Caco-2 (cell line): ENCODE results near the gene DCUN1D1. TPM values are rescaled to one million over a fixed set of nuclear protein-coding genes. Genes with fewer than 3 reads are reported as not detected.

Source experiments
- BruUV-seq: library from RNA; stranded (reverse); fragments of 400-500 nt; replicated peaks from 2 replicates; lab custom pipeline; 2021; lab: Mats Ljungman, UMichigan
- CTCF ChIA-PET: fragments of 300-600 bp; sonication (Branson Sonifier 250); formaldehyde crosslinking; loops from one replicate; lab custom pipeline; 2022; ENCODE audit warnings: antibody characterized with exemption; lab: Charles Lee
- POLR2A ChIA-PET: fragments of 300-600 bp; sonication (Branson Sonifier 250); formaldehyde crosslinking; loops from one replicate; lab custom pipeline; 2022; ENCODE audit warnings: antibody characterized with exemption; lab: Charles Lee
- DNase-seq, 2 experiments: peaks; one replicate each; pipeline versions ENCODE4 v3.0.0 to v3.0.0-alpha.2; 2020 to 2022
- H3K27me3 ChIP-seq: replicated peaks from 2 replicates; pipeline ENCODE4 v1.6.0; 2011; ENCODE audit warnings: low read length; ENCODE audit not compliant: control insufficient read depth, insufficient read depth
- H3K36me3 ChIP-seq: 2 replicates; pipeline ENCODE4 v1.5.1; 2011; ENCODE audit warnings: low read length; ENCODE audit not compliant: control insufficient read depth, insufficient read depth
- H3K4me1 ChIP-seq: fragments of 250-450 bp; sonication (Bioruptor Pico); 2 replicates; pipeline ENCODE4 v1.5.1; 2020; ENCODE audit warnings: mild to moderate bottlenecking
- H3K4me3 ChIP-seq: 2 replicates; pipeline ENCODE4 v1.5.1; 2011; ENCODE audit warnings: low read depth, mild to moderate bottlenecking, control low read depth, low read length
- H3K9me3 ChIP-seq: fragments of 250-450 bp; sonication (Bioruptor Pico); 2 replicates; pipeline ENCODE4 v1.5.1; 2020; ENCODE audit warnings: mild to moderate bottlenecking, moderate library complexity
- H3K27ac Mint-ChIP-seq: one replicate; pipeline ENCODE4 v1.8.0; 2022; ENCODE audit warnings: mixed read lengths; ENCODE audit not compliant: unreplicated experiment
- H3K27me3 Mint-ChIP-seq: one replicate; pipeline ENCODE4 v1.8.0; 2022; ENCODE audit warnings: mixed read lengths; ENCODE audit not compliant: insufficient read depth, unreplicated experiment
- H3K36me3 Mint-ChIP-seq: one replicate; pipeline ENCODE4 v1.8.0; 2022; ENCODE audit warnings: mild to moderate bottlenecking, mixed read lengths; ENCODE audit not compliant: insufficient read depth, unreplicated experiment
- H3K4me1 Mint-ChIP-seq: one replicate; pipeline ENCODE4 v1.8.0; 2022; ENCODE audit warnings: low read depth, mixed read lengths; ENCODE audit not compliant: unreplicated experiment
- H3K4me3 Mint-ChIP-seq: one replicate; pipeline ENCODE4 v1.8.0; 2022; ENCODE audit warnings: mild to moderate bottlenecking, moderate library complexity, mixed read lengths; ENCODE audit not compliant: unreplicated experiment
- H3K9me3 Mint-ChIP-seq: one replicate; pipeline ENCODE4 v1.8.0; 2022; ENCODE audit warnings: mixed read lengths; ENCODE audit not compliant: unreplicated experiment
- intact Hi-C: fragments of 100-400 bp; cut with micrococcal nuclease; formaldehyde crosslinking; loops from one replicate; pipeline ENCODE4 v1.10.0; 2022; ENCODE audit not compliant: unreplicated experiment
- total RNA-seq: library from RNA; stranded (reverse); gene quantifications from 2 replicates; pipeline ENCODE4 v1.2.3, GENCODE V29; 2022
- TF ChIP-seq, protein P1 (sequence below), 2 experiments: fragments of 200-600 bp in 1 of 2; IDR thresholded peaks; 1 replicate in 1 of 2; 2 replicates in 1 of 2; pipeline versions ENCODE4 v1.5.1 to v1.8.0; 2011 to 2022; ENCODE audit warnings: antibody characterized with exemption in 1 of 2, control low read depth in 1 of 2, inconsistent platforms in 1 of 2, low read depth in 1 of 2, low read length in 1 of 2, mild to moderate bottlenecking in 1 of 2, moderate library complexity in 1 of 2; ENCODE audit not compliant: insufficient read depth in 1 of 2, severe bottlenecking in 1 of 2, unreplicated experiment in 1 of 2

The DCUN1D1 gene
- total RNA-seq, 1 experiment from 2014 or later, result 51.2 TPM

DNA sequence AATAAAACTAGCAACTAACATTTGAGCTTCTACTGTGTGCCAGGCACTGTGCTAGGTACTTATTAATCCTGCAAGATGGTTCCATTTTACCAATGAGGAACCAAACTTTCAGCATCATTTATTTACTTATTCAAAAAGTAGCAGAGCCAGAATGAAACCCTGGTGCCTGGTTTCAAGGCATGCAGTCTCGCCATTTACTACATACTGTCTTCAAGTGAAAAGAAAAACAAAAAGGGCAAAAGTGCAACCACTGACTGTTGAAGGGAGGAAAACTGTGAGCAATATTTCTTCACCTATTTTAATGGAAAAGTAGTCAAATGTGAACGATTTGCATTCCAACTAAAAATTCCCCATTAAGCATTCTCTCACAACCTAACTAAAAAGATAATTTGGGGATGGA, 8.7 kb downstream of the DCUN1D1 start:
- H3K27ac Mint-ChIP-seq, result no peak overlapping the region
- H3K36me3 Mint-ChIP-seq, result peaks cover 1% of the 10 kb centered on the region
- POLR2A ChIA-PET, result interaction anchor here (0.6 kb wide), 1 partner anchor 118 kb away, joined by 4 read pairs; no protein-coding TSS in a partner anchor
- H3K27me3 ChIP-seq, result no peaks in the 10 kb centered on the region
- H3K9me3 ChIP-seq, result no peaks in the 10 kb centered on the region
- peaks cover 13% of the 10 kb centered on the region for H3K4me1 Mint-ChIP-seq
- no peak overlapping the region for H3K4me3 Mint-ChIP-seq
- H3K4me1 ChIP-seq, result peaks cover 11% of the 10 kb centered on the region
- no TSS peak for BruUV-seq
- CTCF ChIA-PET, result no interaction called here
- H3K4me3 ChIP-seq, result no peak overlapping the region
- intact Hi-C loops, result no loop called here
- no peaks in the 10 kb centered on the region for H3K27me3 Mint-ChIP-seq
- H3K9me3 Mint-ChIP-seq, result no peaks in the 10 kb centered on the region
- TF ChIP-seq, protein P1, sequence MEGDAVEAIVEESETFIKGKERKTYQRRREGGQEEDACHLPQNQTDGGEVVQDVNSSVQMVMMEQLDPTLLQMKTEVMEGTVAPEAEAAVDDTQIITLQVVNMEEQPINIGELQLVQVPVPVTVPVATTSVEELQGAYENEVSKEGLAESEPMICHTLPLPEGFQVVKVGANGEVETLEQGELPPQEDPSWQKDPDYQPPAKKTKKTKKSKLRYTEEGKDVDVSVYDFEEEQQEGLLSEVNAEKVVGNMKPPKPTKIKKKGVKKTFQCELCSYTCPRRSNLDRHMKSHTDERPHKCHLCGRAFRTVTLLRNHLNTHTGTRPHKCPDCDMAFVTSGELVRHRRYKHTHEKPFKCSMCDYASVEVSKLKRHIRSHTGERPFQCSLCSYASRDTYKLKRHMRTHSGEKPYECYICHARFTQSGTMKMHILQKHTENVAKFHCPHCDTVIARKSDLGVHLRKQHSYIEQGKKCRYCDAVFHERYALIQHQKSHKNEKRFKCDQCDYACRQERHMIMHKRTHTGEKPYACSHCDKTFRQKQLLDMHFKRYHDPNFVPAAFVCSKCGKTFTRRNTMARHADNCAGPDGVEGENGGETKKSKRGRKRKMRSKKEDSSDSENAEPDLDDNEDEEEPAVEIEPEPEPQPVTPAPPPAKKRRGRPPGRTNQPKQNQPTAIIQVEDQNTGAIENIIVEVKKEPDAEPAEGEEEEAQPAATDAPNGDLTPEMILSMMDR (IDR thresholded peaks at IDR 0.05; ENCODE audit: insufficient read depth in 1 of 2, low read depth in 1 of 2, low read length in 1 of 2, severe bottlenecking in 1 of 2, unreplicated experiment in 1 of 2), result no peak
- DNase-seq, result no peak
- no peaks in the 10 kb centered on the region for H3K36me3 ChIP-seq

DNA sequence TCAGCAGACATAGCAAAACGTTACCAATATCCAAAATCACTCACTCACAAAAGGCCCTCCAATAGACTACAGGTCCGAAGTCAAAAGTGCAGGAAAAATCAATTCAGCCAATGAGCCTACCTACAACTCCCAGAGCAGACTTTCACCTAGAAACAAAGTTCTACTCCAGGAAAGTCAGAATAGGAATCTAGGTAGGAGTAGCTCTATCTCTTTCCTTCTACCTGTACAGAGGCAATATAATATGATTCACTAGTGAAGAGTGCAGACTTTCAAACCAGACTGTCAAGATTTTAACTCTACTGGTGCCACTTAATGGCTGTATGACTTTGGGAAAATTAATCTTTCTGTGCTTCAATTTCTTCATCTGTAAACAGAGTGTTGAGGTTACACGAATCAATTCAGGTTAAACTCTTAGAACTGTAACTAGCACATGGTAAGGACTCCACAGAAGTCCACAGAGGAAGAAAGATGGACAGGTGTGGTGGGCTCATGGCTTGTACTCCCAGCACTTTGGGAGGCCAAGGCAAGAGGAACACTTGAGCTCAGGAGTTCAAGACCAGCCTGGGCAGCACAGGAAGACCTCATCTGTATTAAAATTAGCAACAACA, 9.4 kb downstream of the DCUN1D1 start:
- BruUV-seq, result no TSS peak
- H3K27me3 ChIP-seq, result no peaks in the 10 kb centered on the region
- no peak overlapping the region for H3K4me3 ChIP-seq
- no peak overlapping the region for H3K27ac Mint-ChIP-seq
- H3K36me3 Mint-ChIP-seq, result peaks cover 7% of the 10 kb centered on the region
- no peak overlapping the region for H3K4me3 Mint-ChIP-seq
- no peaks in the 10 kb centered on the region for H3K9me3 Mint-ChIP-seq
- no peaks in the 10 kb centered on the region for H3K9me3 ChIP-seq
- H3K36me3 ChIP-seq, result no peaks in the 10 kb centered on the region
- POLR2A ChIA-PET, result no interaction called here
- DNase-seq, result no peak
- peaks cover 11% of the 10 kb centered on the region for H3K4me1 ChIP-seq
- CTCF ChIA-PET, result no interaction called here
- intact Hi-C loops, result no loop called here
- TF ChIP-seq, protein P1 (IDR thresholded peaks at IDR 0.05; ENCODE audit: insufficient read depth in 1 of 2, low read depth in 1 of 2, low read length in 1 of 2, severe bottlenecking in 1 of 2, unreplicated experiment in 1 of 2), result no peak
- peaks cover 17% of the 10 kb centered on the region for H3K4me1 Mint-ChIP-seq
- no peaks in the 10 kb centered on the region for H3K27me3 Mint-ChIP-seq

DNA sequence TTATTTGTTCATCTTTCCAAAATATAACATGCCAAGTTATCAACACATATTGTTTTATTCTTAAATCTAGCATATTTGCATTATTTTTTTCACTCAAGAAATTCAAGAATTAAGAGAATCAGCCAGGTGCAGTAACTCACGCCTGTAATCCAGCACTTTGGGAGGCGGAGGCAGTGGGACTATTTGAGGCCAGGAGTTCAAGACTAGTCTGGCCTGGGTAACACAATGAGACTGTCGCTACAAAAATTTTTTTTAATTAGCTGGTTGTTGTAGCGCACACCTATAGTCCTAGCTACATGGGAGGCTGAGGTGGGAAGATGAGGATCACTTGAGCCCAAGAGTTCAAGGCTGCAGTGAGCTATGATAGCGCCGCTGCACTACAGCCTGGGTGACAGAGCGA, 10.5 kb downstream of the DCUN1D1 start:
- no peaks in the 10 kb centered on the region for H3K36me3 ChIP-seq
- Mint-ChIP-seq H3K27me3 (no peaks in the 10 kb centered on the region), H3K36me3 (peaks cover 7% of the 10 kb centered on the region), H3K9me3 (no peaks in the 10 kb centered on the region), H3K4me3 (no peak overlapping the region), H3K4me1 (peaks cover 17% of the 10 kb centered on the region), H3K27ac (no peak overlapping the region)
- DNase-seq, result no peak
- BruUV-seq, result no TSS peak
- CTCF ChIA-PET, result no interaction called here
- POLR2A ChIA-PET, result no interaction called here
- intact Hi-C loops, result no loop called here
- no peaks in the 10 kb centered on the region for H3K9me3 ChIP-seq
- TF ChIP-seq, protein P1 (IDR thresholded peaks at IDR 0.05; ENCODE audit: insufficient read depth in 1 of 2, low read depth in 1 of 2, low read length in 1 of 2, severe bottlenecking in 1 of 2, unreplicated experiment in 1 of 2), result no peak
- peaks cover 11% of the 10 kb centered on the region for H3K4me1 ChIP-seq
- H3K4me3 ChIP-seq, result no peak overlapping the region
- no peaks in the 10 kb centered on the region for H3K27me3 ChIP-seq
